ENCODE data around the gene CCDC190.

DNA sequence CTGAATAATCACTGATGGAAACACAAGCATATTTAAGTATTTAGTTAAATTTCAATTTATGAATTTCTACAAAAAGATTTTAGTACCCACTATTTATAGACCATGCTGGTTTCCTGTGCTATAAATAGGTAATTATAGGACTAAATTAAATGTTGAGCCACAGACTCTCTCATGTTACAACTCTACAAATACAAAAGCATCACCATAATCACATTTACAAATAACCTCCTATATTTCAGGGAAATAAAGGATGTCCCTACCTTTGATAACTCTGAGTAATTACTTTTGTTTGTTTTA lies 32.6 kb upstream of the CCDC190 start:
- TF ChIP-seq, protein P1, sequence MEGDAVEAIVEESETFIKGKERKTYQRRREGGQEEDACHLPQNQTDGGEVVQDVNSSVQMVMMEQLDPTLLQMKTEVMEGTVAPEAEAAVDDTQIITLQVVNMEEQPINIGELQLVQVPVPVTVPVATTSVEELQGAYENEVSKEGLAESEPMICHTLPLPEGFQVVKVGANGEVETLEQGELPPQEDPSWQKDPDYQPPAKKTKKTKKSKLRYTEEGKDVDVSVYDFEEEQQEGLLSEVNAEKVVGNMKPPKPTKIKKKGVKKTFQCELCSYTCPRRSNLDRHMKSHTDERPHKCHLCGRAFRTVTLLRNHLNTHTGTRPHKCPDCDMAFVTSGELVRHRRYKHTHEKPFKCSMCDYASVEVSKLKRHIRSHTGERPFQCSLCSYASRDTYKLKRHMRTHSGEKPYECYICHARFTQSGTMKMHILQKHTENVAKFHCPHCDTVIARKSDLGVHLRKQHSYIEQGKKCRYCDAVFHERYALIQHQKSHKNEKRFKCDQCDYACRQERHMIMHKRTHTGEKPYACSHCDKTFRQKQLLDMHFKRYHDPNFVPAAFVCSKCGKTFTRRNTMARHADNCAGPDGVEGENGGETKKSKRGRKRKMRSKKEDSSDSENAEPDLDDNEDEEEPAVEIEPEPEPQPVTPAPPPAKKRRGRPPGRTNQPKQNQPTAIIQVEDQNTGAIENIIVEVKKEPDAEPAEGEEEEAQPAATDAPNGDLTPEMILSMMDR (IDR thresholded peaks at IDR 0.05) = no peak
- no peak for TF ChIP-seq EZH2 (IDR thresholded peaks at IDR 0.05)
- TF ChIP-seq EZH2phosphoT487 (IDR thresholded peaks at IDR 0.05) = no peak
